Tibial artery (tissue), 4 donors: ENCODE measurements around the gene USP3.

Source experiments
- DNase-seq, 2 donors: peaks; one replicate each; pipeline ENCODE4 v3.0.0-alpha.2; 2019
- H3K27ac ChIP-seq, 2 donors: fragments of 200-600 bp; sonication (generic) in 1 of 2; 1 replicate in 1 of 2; 2 replicates in 1 of 2; pipeline ENCODE4 v1.5.1; 2018 to 2019; ENCODE audit warnings: mild to moderate bottlenecking in 1 of 2
- H3K27me3 ChIP-seq, 2 donors: fragments of 200-600 bp; sonication (generic) in 1 of 2; one replicate each; pipeline versions ENCODE4 v1.5.1 to v1.6.0; 2016 to 2019
- H3K36me3 ChIP-seq, 3 donors: fragments of 200-600 bp; sonication (generic) in 2 of 3; one replicate each; pipeline ENCODE4 v1.5.1; 2016 to 2019; ENCODE audit warnings: mild to moderate bottlenecking in 2 of 3
- H3K4me1 ChIP-seq, 4 donors: fragments of 200-600 bp; sonication (generic) in 2 of 4; 1 replicate in 3 of 4; 2 replicates in 1 of 4; pipeline ENCODE4 v1.5.1; 2016 to 2019
- H3K4me3 ChIP-seq, 2 donors: fragments of 200-600 bp; sonication (generic) in 1 of 2; 1 replicate in 1 of 2; 2 replicates in 1 of 2; pipeline ENCODE4 v1.5.1; 2018 to 2019; ENCODE audit warnings: mild to moderate bottlenecking in 2 of 2
- H3K9me3 ChIP-seq, 3 donors: fragments of 200-600 bp; sonication (generic) in 1 of 3; one replicate each; pipeline ENCODE4 v1.5.1; 2016 to 2019
- CTCF ChIP-seq, 2 experiments: fragments of 200-600 bp in 1 of 2; fragments of 450-650 bp in 1 of 2; IDR thresholded peaks; one replicate each; pipeline ENCODE4 v1.5.1; 2017 to 2019; ENCODE audit warnings: antibody characterized with exemption in 2 of 2, mild to moderate bottlenecking in 1 of 2, moderate library complexity in 1 of 2
- intact Hi-C: fragments of 100-400 bp; cut with DNase I; formaldehyde crosslinking; loops from one replicate; pipeline ENCODE4 v1.15.0; 2023; ENCODE audit warnings: low total_unique reads

Gene USP3

GRCh38 chr15:63603516-63603915, 99.1 kb downstream of the USP3 start:
- Histone ChIP-seq H3K4me1 (peaks cover 0 to 54% (median 18%) of the 10 kb centered on the region in 4 donors), H3K27ac (no peak overlapping the region), H3K4me3 (no peak overlapping the region), H3K9me3 (no peaks in the 10 kb centered on the region), H3K36me3 (peaks cover 6 to 33% (median 7%) of the 10 kb centered on the region in 3 donors), H3K27me3 (no peaks in the 10 kb centered on the region)
- intact Hi-C loops, result loop anchor here (10.0 kb wide), 2 partner anchors 309 to 461 kb away; no protein-coding TSS in a partner anchor
- DNase-seq, result no peak
- TF ChIP-seq CTCF (IDR thresholded peaks at IDR 0.05), result no peak

GRCh38 chr15:63604281-63604680, 99.9 kb downstream of the USP3 start:
- H3K36me3 ChIP-seq, result peaks cover 6 to 40% (median 15%) of the 10 kb centered on the region in 3 donors
- peaks cover 0 to 46% (median 13%) of the 10 kb centered on the region in 4 donors for H3K4me1 ChIP-seq
- intact Hi-C loops, result loop anchor here (10.0 kb wide), 2 partner anchors 309 to 461 kb away; no protein-coding TSS in a partner anchor
- H3K9me3 ChIP-seq, result no peaks in the 10 kb centered on the region
- H3K4me3 ChIP-seq, result no peak overlapping the region
- no peak for DNase-seq
- no peaks in the 10 kb centered on the region for H3K27me3 ChIP-seq
- H3K27ac ChIP-seq, result no peak overlapping the region
- no peak for TF ChIP-seq CTCF (IDR thresholded peaks at IDR 0.05)

GRCh38 chr15:63605036-63605435, 100.6 kb downstream of the USP3 start:
- TF ChIP-seq CTCF (IDR thresholded peaks at IDR 0.05), result no peak
- Histone ChIP-seq H3K9me3 (no peaks in the 10 kb centered on the region), H3K27ac (peak overlapping the region in 1 of 2 donors; percentile 7), H3K27me3 (no peaks in the 10 kb centered on the region), H3K4me1 (peaks cover 0 to 42% (median 12%) of the 10 kb centered on the region in 4 donors), H3K4me3 (no peak overlapping the region), H3K36me3 (peaks cover 6 to 44% (median 17%) of the 10 kb centered on the region in 3 donors)
- intact Hi-C loops, result loop anchor here (10.0 kb wide), 2 partner anchors 310 to 460 kb away; no protein-coding TSS in a partner anchor
- no peak for DNase-seq

GRCh38 chr15:63605816-63606215, 101.4 kb downstream of the USP3 start:
- intact Hi-C loops, result loop anchor here (10.0 kb wide), 2 partner anchors 311 to 459 kb away; no protein-coding TSS in a partner anchor
- no peak for TF ChIP-seq CTCF (IDR thresholded peaks at IDR 0.05)
- Histone ChIP-seq H3K27me3 (no peaks in the 10 kb centered on the region), H3K4me3 (no peak overlapping the region), H3K9me3 (no peaks in the 10 kb centered on the region), H3K36me3 (peaks cover 6 to 44% (median 17%) of the 10 kb centered on the region in 3 donors), H3K4me1 (peaks cover 0 to 47% (median 19%) of the 10 kb centered on the region in 4 donors), H3K27ac (peak overlapping the region; percentile 7 to 9)
- DNase-seq, result no peak

GRCh38 chr15:63606308-63606707, 101.9 kb downstream of the USP3 start:
- intact Hi-C loops, result loop anchor here (10.0 kb wide), 2 partner anchors 312 to 458 kb away; no protein-coding TSS in a partner anchor
- Histone ChIP-seq H3K36me3 (peaks cover 6 to 47% (median 17%) of the 10 kb centered on the region in 3 donors), H3K27me3 (no peaks in the 10 kb centered on the region), H3K4me3 (no peak overlapping the region), H3K27ac (peak overlapping the region in 1 of 2 donors; percentile 9), H3K4me1 (peaks cover 0 to 49% (median 22%) of the 10 kb centered on the region in 4 donors), H3K9me3 (no peaks in the 10 kb centered on the region)
- no peak for DNase-seq
- TF ChIP-seq CTCF (IDR thresholded peaks at IDR 0.05), result no peak
